ENCODE data around the gene ATP6V0B. TPM values are rescaled to one million over a fixed set of nuclear protein-coding genes. Genes with fewer than 3 reads are reported as not detected.

ATP6V0B gene
- total and polyA plus RNA-seq, 10 of the 15 experiments (the other 5 are each of a cell fraction or from before 2014, with no cell fraction given), result 65.3 to 250 (median 144) TPM

DNA sequence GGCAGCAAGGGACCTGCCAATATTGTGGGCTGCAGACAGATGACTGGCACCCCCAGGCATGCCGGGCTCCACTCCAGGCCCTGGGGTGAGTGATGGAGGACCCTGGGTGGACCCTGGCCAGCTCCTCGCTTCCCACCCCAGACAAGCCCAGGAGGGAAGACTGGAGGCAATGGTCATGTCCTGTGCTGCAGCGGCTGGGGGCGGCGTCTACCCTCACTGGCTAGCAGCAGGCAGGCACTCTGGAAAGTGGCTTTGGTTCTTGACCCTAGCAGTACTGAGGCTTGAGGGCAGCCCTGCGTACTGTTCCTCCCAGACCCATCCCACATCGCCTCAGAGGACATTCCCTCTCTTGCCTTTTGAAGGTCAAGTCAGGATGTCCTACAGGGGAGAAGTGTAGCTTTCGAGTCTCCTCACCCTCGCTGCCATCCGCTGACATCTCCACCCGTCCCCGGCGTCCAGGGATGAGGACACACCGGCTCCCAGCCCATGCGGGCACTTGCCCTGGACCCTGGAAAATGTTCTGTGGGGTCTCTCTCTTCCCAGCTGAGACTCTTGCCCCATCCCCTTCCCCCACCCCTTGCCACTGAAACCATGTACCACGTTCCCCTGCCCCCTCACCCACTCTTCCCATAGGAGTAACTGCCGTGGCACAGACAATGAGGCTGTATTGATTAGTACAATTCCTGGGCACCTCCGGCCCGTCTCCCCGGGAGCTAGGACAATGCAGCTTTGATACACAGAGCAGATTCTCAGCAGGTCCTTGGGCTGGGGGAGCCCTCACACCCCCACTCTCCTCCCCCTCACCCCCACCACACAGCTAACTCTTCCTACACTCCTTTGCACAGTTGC lies 41.5 kb downstream of the ATP6V0B start:
- intact Hi-C loops (cut with micrococcal nuclease; ENCODE audit: unreplicated experiment), result no loop called here
- Histone ChIP-seq H3K4me1 (ENCODE audit: control insufficient read depth, insufficient read depth, low read length) (no peaks in the 10 kb centered on the region), H3K79me2 (ENCODE audit: control insufficient read depth, insufficient read depth, low read length) (no peaks in the 10 kb centered on the region), H3K27me3 (replicated peaks in 1 of 2; ENCODE audit: control insufficient read depth in 2 of 2, insufficient read depth in 2 of 2, low read length in 1 of 2) (no peaks in the 10 kb centered on the region; a peak in 1 of 4 replicates), H3K27ac (ENCODE audit: control insufficient read depth, insufficient read depth) (no peak overlapping the region), H4K20me1 (ENCODE audit: control insufficient read depth, insufficient read depth) (no peaks in the 10 kb centered on the region), H3K36me3 (ENCODE audit: control insufficient read depth in 2 of 2, insufficient read depth in 2 of 2, low read length in 1 of 2) (no peaks in the 10 kb centered on the region), H3K4me2 (ENCODE audit: control insufficient read depth, insufficient read depth) (no peak overlapping the region), H3K9me3 (replicated peaks; ENCODE audit: control insufficient read depth, insufficient read depth, low read length) (no peaks in the 10 kb centered on the region), H3K4me3 (no peak overlapping the region), H3K9ac (ENCODE audit: control insufficient read depth, insufficient read depth, low read length) (no peak overlapping the region), H2AFZ (ENCODE audit: control insufficient read depth, low read depth, low read length) (no peak overlapping the region)
- no peak for FAIRE-seq
- ChIA-PET POLR2A (no interaction called here), CTCF (interaction anchor here (1.2 kb wide), 1 partner anchor 21 kb away, joined by 4 read pairs; no protein-coding TSS in a partner anchor), SMC1A (ENCODE audit: uncharacterized antibody, unreplicated experiment) (no interaction called here), RAD21 (ENCODE audit: unreplicated experiment) (interaction anchor here (1.5 kb wide), 1 partner anchor 18 kb away, joined by 3 read pairs; no protein-coding TSS in a partner anchor)
- in situ Hi-C loops (cut with MboI), result no loop called here
- no peak for TF ChIP-seq RUNX3 (IDR thresholded peaks at IDR 0.05; ENCODE audit: low read length)
- BruUV-seq (replicated peaks), result no TSS peak
- no peak for DNase-seq (ENCODE audit: low read depth, low spot score)
- no peak for ATAC-seq
- WGBS (ENCODE audit: insufficient coverage, insufficient replicate concordance, low lambda C conversion rate, missing lambda C conversion rate), result 56% methylated on average over 20 of the region's 20 CpGs

DNA sequence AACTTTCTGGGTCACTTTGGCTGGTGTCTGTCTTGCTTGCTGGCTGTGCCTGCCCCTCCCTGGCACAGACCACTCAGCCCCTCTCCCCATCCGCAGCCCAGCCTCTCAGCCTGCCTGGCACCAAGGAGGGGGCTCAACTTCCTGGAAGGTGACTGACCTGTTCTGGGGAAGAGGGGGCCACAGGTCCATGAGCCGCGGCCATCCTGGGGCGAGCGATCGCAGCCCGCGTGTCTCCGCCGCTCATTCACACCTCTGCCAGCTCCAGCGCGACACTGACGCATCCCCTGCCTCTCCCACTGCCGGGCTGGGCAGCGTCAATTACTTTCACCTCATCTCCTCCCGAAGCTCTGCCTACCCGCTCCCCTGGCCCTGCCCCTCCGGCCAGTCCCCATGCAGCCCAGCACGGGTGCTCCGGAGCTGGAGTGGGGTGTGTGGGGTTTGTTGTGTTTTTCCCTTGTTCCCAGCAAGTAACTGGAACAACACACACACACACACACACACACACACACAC lies 42.2 kb downstream of the ATP6V0B start:
- Histone ChIP-seq H3K9me3 (replicated peaks; ENCODE audit: control insufficient read depth, insufficient read depth, low read length) (no peaks in the 10 kb centered on the region), H3K79me2 (ENCODE audit: control insufficient read depth, insufficient read depth, low read length) (no peaks in the 10 kb centered on the region), H3K36me3 (ENCODE audit: control insufficient read depth in 2 of 2, insufficient read depth in 2 of 2, low read length in 1 of 2) (no peaks in the 10 kb centered on the region), H4K20me1 (ENCODE audit: control insufficient read depth, insufficient read depth) (no peaks in the 10 kb centered on the region), H3K4me3 (no peak overlapping the region), H3K27me3 (replicated peaks in 1 of 2; ENCODE audit: control insufficient read depth in 2 of 2, insufficient read depth in 2 of 2, low read length in 1 of 2) (no peaks in the 10 kb centered on the region; a peak in 1 of 4 replicates), H3K4me2 (ENCODE audit: control insufficient read depth, insufficient read depth) (no peak overlapping the region), H3K4me1 (ENCODE audit: control insufficient read depth, insufficient read depth, low read length) (no peaks in the 10 kb centered on the region), H3K27ac (ENCODE audit: control insufficient read depth, insufficient read depth) (no peak overlapping the region), H3K9ac (ENCODE audit: control insufficient read depth, insufficient read depth, low read length) (no peak overlapping the region), H2AFZ (ENCODE audit: control insufficient read depth, low read depth, low read length) (no peak overlapping the region)
- intact Hi-C loops (cut with micrococcal nuclease; ENCODE audit: unreplicated experiment), result no loop called here
- no peak for ATAC-seq
- ChIA-PET POLR2A (no interaction called here), RAD21 (ENCODE audit: unreplicated experiment) (no interaction called here), SMC1A (ENCODE audit: uncharacterized antibody, unreplicated experiment) (no interaction called here), CTCF (interaction anchor here (1.1 to 1.2 kb wide), 2 partner anchors 10 to 11 kb away, joined by 3 to 5 read pairs; no protein-coding TSS in a partner anchor)
- in situ Hi-C loops (cut with MboI), result no loop called here
- DNase-seq (ENCODE audit: low read depth, low spot score), result no peak
- TF ChIP-seq NR2F1 (conservative IDR thresholded peaks at IDR 0.05), result no peak
- TF ChIP-seq, protein P1, sequence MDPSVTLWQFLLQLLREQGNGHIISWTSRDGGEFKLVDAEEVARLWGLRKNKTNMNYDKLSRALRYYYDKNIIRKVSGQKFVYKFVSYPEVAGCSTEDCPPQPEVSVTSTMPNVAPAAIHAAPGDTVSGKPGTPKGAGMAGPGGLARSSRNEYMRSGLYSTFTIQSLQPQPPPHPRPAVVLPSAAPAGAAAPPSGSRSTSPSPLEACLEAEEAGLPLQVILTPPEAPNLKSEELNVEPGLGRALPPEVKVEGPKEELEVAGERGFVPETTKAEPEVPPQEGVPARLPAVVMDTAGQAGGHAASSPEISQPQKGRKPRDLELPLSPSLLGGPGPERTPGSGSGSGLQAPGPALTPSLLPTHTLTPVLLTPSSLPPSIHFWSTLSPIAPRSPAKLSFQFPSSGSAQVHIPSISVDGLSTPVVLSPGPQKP (IDR thresholded peaks at IDR 0.05; ENCODE audit: low read depth, low read length), result no peak
- TF ChIP-seq, protein P2, sequence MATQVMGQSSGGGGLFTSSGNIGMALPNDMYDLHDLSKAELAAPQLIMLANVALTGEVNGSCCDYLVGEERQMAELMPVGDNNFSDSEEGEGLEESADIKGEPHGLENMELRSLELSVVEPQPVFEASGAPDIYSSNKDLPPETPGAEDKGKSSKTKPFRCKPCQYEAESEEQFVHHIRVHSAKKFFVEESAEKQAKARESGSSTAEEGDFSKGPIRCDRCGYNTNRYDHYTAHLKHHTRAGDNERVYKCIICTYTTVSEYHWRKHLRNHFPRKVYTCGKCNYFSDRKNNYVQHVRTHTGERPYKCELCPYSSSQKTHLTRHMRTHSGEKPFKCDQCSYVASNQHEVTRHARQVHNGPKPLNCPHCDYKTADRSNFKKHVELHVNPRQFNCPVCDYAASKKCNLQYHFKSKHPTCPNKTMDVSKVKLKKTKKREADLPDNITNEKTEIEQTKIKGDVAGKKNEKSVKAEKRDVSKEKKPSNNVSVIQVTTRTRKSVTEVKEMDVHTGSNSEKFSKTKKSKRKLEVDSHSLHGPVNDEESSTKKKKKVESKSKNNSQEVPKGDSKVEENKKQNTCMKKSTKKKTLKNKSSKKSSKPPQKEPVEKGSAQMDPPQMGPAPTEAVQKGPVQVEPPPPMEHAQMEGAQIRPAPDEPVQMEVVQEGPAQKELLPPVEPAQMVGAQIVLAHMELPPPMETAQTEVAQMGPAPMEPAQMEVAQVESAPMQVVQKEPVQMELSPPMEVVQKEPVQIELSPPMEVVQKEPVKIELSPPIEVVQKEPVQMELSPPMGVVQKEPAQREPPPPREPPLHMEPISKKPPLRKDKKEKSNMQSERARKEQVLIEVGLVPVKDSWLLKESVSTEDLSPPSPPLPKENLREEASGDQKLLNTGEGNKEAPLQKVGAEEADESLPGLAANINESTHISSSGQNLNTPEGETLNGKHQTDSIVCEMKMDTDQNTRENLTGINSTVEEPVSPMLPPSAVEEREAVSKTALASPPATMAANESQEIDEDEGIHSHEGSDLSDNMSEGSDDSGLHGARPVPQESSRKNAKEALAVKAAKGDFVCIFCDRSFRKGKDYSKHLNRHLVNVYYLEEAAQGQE (IDR thresholded peaks at IDR 0.05; ENCODE audit: low read depth, low read length), result no peak
- TF ChIP-seq, protein P3, sequence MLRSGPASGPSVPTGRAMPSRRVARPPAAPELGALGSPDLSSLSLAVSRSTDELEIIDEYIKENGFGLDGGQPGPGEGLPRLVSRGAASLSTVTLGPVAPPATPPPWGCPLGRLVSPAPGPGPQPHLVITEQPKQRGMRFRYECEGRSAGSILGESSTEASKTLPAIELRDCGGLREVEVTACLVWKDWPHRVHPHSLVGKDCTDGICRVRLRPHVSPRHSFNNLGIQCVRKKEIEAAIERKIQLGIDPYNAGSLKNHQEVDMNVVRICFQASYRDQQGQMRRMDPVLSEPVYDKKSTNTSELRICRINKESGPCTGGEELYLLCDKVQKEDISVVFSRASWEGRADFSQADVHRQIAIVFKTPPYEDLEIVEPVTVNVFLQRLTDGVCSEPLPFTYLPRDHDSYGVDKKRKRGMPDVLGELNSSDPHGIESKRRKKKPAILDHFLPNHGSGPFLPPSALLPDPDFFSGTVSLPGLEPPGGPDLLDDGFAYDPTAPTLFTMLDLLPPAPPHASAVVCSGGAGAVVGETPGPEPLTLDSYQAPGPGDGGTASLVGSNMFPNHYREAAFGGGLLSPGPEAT (IDR thresholded peaks at IDR 0.05; ENCODE audit: low read depth), result no peak
- no TSS peak for BruUV-seq (replicated peaks)
- FAIRE-seq, result no peak
- 82% methylated on average over 20 of the region's 20 CpGs for WGBS (ENCODE audit: insufficient coverage, insufficient replicate concordance, low lambda C conversion rate, missing lambda C conversion rate)

All from GM12878 (cell line).